IPS DF 6.9 (cell line): ENCODE measurements around the gene OR2A12.
A peak's percentile ranks its signal among the peaks of the same experiment; 100 is the strongest.
"Not testable (repeated sequence)": the region's sequence is repeated elsewhere in the genome, so short reads cannot be mapped to it uniquely, and the experiment has no call there.

ENCODE experiments used
- DNase-seq: peaks from one replicate; pipeline ENCODE4 v3.0.0-alpha.2; 2013; ENCODE audit warnings: low read depth, low spot score
- H3K27ac ChIP-seq: one replicate; pipeline ENCODE4 v1.5.1; 2013; ENCODE audit warnings: low read length, control low read depth
- H3K27me3 ChIP-seq: 2 replicates; pipeline ENCODE4 v1.6.1; 2013; ENCODE audit warnings: mild to moderate bottlenecking, low read length; ENCODE audit not compliant: control insufficient read depth, insufficient read depth
- H3K36me3 ChIP-seq: 2 replicates; pipeline ENCODE4 v1.6.1; 2013; ENCODE audit warnings: low read length; ENCODE audit not compliant: control insufficient read depth, insufficient read depth
- H3K4me1 ChIP-seq: 2 replicates; pipeline ENCODE4 v1.6.1; 2013; ENCODE audit warnings: low read length; ENCODE audit not compliant: control insufficient read depth, insufficient read depth
- H3K4me3 ChIP-seq: 2 replicates; pipeline ENCODE4 v1.5.1; 2013; ENCODE audit warnings: mild to moderate bottlenecking, low read length
- H3K9me3 ChIP-seq: 2 replicates; pipeline ENCODE4 v1.6.1; 2013; ENCODE audit warnings: low read length, inconsistent platforms; ENCODE audit not compliant: control insufficient read depth, insufficient read depth
- WGBS: extraction: QIAGEN DNeasy Blood & Tissue Kit; methylation state at CpG from one replicate; pipeline ENCODE4 v1.1.7; 2013; ENCODE audit warnings: mixed read lengths, missing lambda C conversion rate; ENCODE audit not compliant: insufficient read length, insufficient coverage; 5-methylcytosine and 5-hydroxymethylcytosine counted together

Gene OR2A12

DNA sequence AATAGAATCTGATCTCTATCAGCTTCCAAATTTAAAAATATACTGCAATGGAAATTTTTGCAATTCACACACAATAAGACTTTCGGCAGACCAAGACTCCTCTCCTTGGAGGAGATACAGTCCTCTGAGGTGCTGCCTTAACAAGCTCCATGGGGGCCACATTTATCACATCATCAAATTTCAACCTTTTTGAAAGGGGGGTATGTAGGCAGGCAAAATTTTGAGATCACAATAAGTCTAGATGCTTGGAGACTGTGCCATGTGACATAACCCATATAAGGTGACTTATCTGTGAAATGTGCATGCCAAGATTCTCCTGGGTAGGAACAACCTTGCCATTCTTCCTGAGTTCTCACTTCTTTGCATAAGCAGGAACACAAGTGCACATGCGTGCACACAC lies at the start of gene OR2A12:
TSS of gene OR2A12 (plus strand) at position 301 of the 400 bp plus-strand sequence. CDS start 8,830 bp downstream, outside the sequence.
- Histone ChIP-seq H3K27me3 (no peaks in the 10 kb centered on the region), H3K27ac (no peak within 1 kb of the TSS), H3K36me3 (no peaks in the 10 kb centered on the region), H3K4me1 (no peaks in the 10 kb centered on the region), H3K9me3 (no peaks in the 10 kb centered on the region), H3K4me3 (no peak within 1 kb of the TSS)
- DNase-seq, result no peak
- WGBS, result no CpG with 5 or more reads among the region's 2 CpGs

DNA sequence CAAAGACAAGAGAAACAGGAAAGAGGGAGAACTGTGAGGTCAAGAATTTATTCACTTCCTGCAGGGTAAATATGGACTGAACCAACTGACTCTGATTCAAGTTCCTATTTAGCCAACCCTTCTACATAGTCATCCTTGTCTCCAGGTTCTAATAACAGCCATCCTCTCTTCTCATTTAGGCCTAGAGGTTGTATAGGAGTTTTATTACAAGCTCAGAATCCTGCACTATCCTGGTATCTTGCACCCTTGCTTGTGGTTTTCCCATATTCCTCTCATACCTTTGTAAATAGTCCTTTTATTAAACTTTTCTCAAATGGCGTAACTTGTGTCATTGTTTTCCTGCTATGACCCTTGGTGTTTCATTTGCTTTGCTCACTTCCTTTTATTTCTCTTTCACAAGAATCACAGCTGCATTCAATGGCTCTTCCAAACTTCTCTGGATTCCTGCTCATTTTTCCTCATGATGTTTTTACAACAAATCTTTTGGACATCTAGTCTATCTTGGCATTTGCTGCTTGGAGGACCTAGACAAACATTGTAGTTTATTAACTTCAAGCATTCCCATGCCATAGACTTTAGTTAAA lies 49.7 kb upstream of the OR2A12 start:
- no CpG with 5 or more reads among the region's 1 CpG for WGBS
- Histone ChIP-seq H3K4me1 (no peaks in the 10 kb centered on the region), H3K36me3 (no peaks in the 10 kb centered on the region), H3K27ac (no peak overlapping the region), H3K27me3 (no peaks in the 10 kb centered on the region), H3K4me3 (no peak overlapping the region), H3K9me3 (no peaks in the 10 kb centered on the region)
- DNase-seq, result no peak

GRCh38 chr7:144037414-144038035 lies 48.6 kb upstream of the OR2A12 start:
- no peak for DNase-seq
- H3K27me3 ChIP-seq, result no peaks in the 10 kb centered on the region
- no CpG with 5 or more reads among the region's 1 CpG for WGBS
- no peaks in the 10 kb centered on the region for H3K36me3 ChIP-seq
- H3K9me3 ChIP-seq, result no peaks in the 10 kb centered on the region
- H3K4me1 ChIP-seq, result no peaks in the 10 kb centered on the region
- no peak overlapping the region for H3K27ac ChIP-seq
- H3K4me3 ChIP-seq, result no peak overlapping the region

GRCh38 chr7:144038887-144039286 lies 47.2 kb upstream of the OR2A12 start:
- no peak for DNase-seq
- no peaks in the 10 kb centered on the region for H3K9me3 ChIP-seq
- WGBS, result no CpG with 5 or more reads among the region's 4 CpGs

GRCh38 chr7:144048648-144049047 lies 37.4 kb upstream of the OR2A12 start, which contains the start of gene OR2A5:
Gene OR2A5, plus strand, starts transcription at chr7:144048948. Its CDS starts 1,454 bp downstream, at chr7:144050402.
- no peaks in the 10 kb centered on the region for H3K4me1 ChIP-seq
- no peaks in the 10 kb centered on the region for H3K9me3 ChIP-seq
- no peaks in the 10 kb centered on the region for H3K36me3 ChIP-seq
- DNase-seq, result no peak
- no peaks in the 10 kb centered on the region for H3K27me3 ChIP-seq
- H3K27ac ChIP-seq, result no peak within 1 kb of the TSS
- no CpG with 5 or more reads among the region's 1 CpG for WGBS
- H3K4me3 ChIP-seq, result no peak within 1 kb of the TSS

More at GRCh38 chr7:144038887-144039286, 47.2 kb upstream of the OR2A12 start:
- Histone ChIP-seq H3K4me3 (no peak overlapping the region), H3K27ac (no peak overlapping the region), H3K4me1 (no peaks in the 10 kb centered on the region), H3K36me3 (no peaks in the 10 kb centered on the region), H3K27me3 (no peaks in the 10 kb centered on the region)

- DNase-seq, result no peak
- H3K4me3 ChIP-seq, result no peak overlapping the region
- H3K36me3 ChIP-seq, result no peaks in the 10 kb centered on the region
- WGBS, result no CpG with 5 or more reads among the region's 2 CpGs
- H3K4me1 ChIP-seq, result no peaks in the 10 kb centered on the region
- H3K27me3 ChIP-seq, result no peaks in the 10 kb centered on the region
- no peaks in the 10 kb centered on the region for H3K9me3 ChIP-seq
- no peak overlapping the region for H3K27ac ChIP-seq
Measured at GRCh38 chr7:144049491-144049890, 36.6 kb upstream of the OR2A12 start.

GRCh38 chr7:144050093-144050492 lies 36.0 kb upstream of the OR2A12 start:
- H3K27ac ChIP-seq, result no peak overlapping the region
- DNase-seq, result no peak
- no peaks in the 10 kb centered on the region for H3K4me1 ChIP-seq
- no peaks in the 10 kb centered on the region for H3K9me3 ChIP-seq
- WGBS, result no CpG with 5 or more reads among the region's 3 CpGs
- H3K4me3 ChIP-seq, result no peak overlapping the region
- H3K36me3 ChIP-seq, result no peaks in the 10 kb centered on the region
- no peaks in the 10 kb centered on the region for H3K27me3 ChIP-seq

- H3K4me3 ChIP-seq, H3K4me1 ChIP-seq, H3K9me3 ChIP-seq, H3K27ac ChIP-seq, H3K36me3 ChIP-seq, H3K27me3 ChIP-seq, DNase-seq: not testable (repeated sequence)
- no CpG with 5 or more reads among the region's 8 CpGs for WGBS
Measured at GRCh38 chr7:144050884-144051283, 35.2 kb upstream of the OR2A12 start.

GRCh38 chr7:144057954-144058353 lies 28.1 kb upstream of the OR2A12 start:
- H3K4me1 ChIP-seq, result no peaks in the 10 kb centered on the region
- WGBS, result no CpG with 5 or more reads among the region's 3 CpGs
- no peak for DNase-seq
- H3K4me3 ChIP-seq, result no peak overlapping the region
- no peaks in the 10 kb centered on the region for H3K27me3 ChIP-seq
- no peak overlapping the region for H3K27ac ChIP-seq
- no peaks in the 10 kb centered on the region; the same call in 1 of the 2 replicates for H3K36me3 ChIP-seq
- H3K9me3 ChIP-seq, result no peaks in the 10 kb centered on the region

GRCh38 chr7:144063710-144064109 lies 22.4 kb upstream of the OR2A12 start:
- Histone ChIP-seq H3K36me3 (no peaks in the 10 kb centered on the region; the same call in 1 of the 2 replicates), H3K4me3 (no peak overlapping the region), H3K27me3 (no peaks in the 10 kb centered on the region), H3K4me1 (no peaks in the 10 kb centered on the region), H3K9me3 (no peaks in the 10 kb centered on the region), H3K27ac (no peak overlapping the region)
- peak; percentile 31 for DNase-seq
- WGBS, result no CpG with 5 or more reads among the region's 3 CpGs

DNA sequence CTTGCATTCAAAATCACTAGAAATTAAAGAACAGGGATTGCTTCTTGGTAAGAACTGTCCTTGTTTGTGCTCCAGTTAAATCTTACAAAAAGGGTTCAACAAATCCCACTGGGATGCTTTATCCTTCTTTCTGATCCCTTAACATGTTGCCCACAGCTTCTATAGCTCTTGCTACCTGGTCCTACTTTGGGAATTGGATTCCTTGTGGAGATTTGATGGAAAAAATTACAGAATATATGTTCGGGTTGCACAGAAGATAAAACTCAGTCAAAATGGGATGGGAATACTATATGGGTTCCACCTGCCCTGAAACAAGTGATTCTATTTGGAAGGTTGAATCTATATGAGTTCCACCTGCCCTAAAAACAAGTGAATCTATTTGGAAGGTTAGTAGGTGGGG lies 16.6 kb upstream of the OR2A12 start, which contains the start of gene OR2A25:
TSS of gene OR2A25 (plus strand) at position 301 of the 400 bp plus-strand sequence. CDS start 4,409 bp downstream, outside the sequence.
- Histone ChIP-seq H3K9me3 (no peaks in the 10 kb centered on the region), H3K4me1 (no peaks in the 10 kb centered on the region), H3K27me3 (no peaks in the 10 kb centered on the region), H3K27ac (no peak within 1 kb of the TSS), H3K36me3 (no peaks in the 10 kb centered on the region), H3K4me3 (no peak within 1 kb of the TSS)
- no peak for DNase-seq
- no CpG with 5 or more reads among the region's 1 CpG for WGBS
